GM18951 (cell line): ENCODE measurements around the gene C3orf18.
"Not testable (repeated sequence)": the region's sequence is repeated elsewhere in the genome, so short reads cannot be mapped to it uniquely, and the experiment has no call there.

Experiments used
- POLR2A ChIP-seq: IDR thresholded peaks from 4 replicates; pipeline ENCODE4 v1.6.1; 2011; ENCODE audit warnings: mild to moderate bottlenecking; ENCODE audit not compliant: insufficient read length, insufficient read depth; ENCODE audit errors: extremely low read depth
- in situ Hi-C: fragments of 300-500 bp; cut with MboI; formaldehyde crosslinking; loops from one replicate; pipeline ENCODE4 v1.12.0; 2022; ENCODE audit warnings: low sequenced_read_pairs, mixed read lengths, inconsistent platforms; ENCODE audit not compliant: unreplicated experiment

Gene C3orf18

GRCh38 chr3:50530001-50530970, 37.3 kb downstream of the C3orf18 start:
- TF ChIP-seq POLR2A, result no peak
- in situ Hi-C loops, result no loop called here

- in situ Hi-C loops, result no loop called here
- TF ChIP-seq POLR2A, result no peak
Measured at GRCh38 chr3:50525987-50526386, 41.6 kb downstream of the C3orf18 start.

- in situ Hi-C loops, result no loop called here
Measured at GRCh38 chr3:50525191-50525910, 42.2 kb downstream of the C3orf18 start.

GRCh38 chr3:50524746-50525145, 42.8 kb downstream of the C3orf18 start:
- TF ChIP-seq POLR2A, result no peak
- in situ Hi-C loops, result no loop called here

More at GRCh38 chr3:50525191-50525910, 42.2 kb downstream of the C3orf18 start:
- TF ChIP-seq POLR2A, result no peak

GRCh38 chr3:50523279-50523811, 44.2 kb downstream of the C3orf18 start:
- in situ Hi-C loops, result no loop called here
- TF ChIP-seq POLR2A, result no peak

- in situ Hi-C loops, result no loop called here
- TF ChIP-seq POLR2A, result no peak
Measured at GRCh38 chr3:50521572-50521971, 46.0 kb downstream of the C3orf18 start.

GRCh38 chr3:50520849-50521248, 46.7 kb downstream of the C3orf18 start:
- no peak for TF ChIP-seq POLR2A
- in situ Hi-C loops, result no loop called here

- TF ChIP-seq POLR2A, result no peak
- in situ Hi-C loops, result no loop called here
Measured at GRCh38 chr3:50519471-50520089, 48.0 kb downstream of the C3orf18 start.

- in situ Hi-C loops, result no loop called here
- TF ChIP-seq POLR2A, result no peak
Measured at GRCh38 chr3:50518436-50518835, 49.1 kb downstream of the C3orf18 start.

- in situ Hi-C loops, result no loop called here
- no peak for TF ChIP-seq POLR2A
Measured at GRCh38 chr3:50517721-50518206, 49.8 kb downstream of the C3orf18 start.

- in situ Hi-C loops, result no loop called here
- TF ChIP-seq POLR2A, result no peak
Measured at GRCh38 chr3:50516440-50516871, 51.1 kb downstream of the C3orf18 start.

- no peak for TF ChIP-seq POLR2A
- in situ Hi-C loops, result no loop called here
Measured at GRCh38 chr3:50515565-50516439, 51.7 kb downstream of the C3orf18 start.

GRCh38 chr3:50512908-50513307, 54.6 kb downstream of the C3orf18 start:
- in situ Hi-C loops, result not testable (repeated sequence)
